H9 (cell line): Measurements from ENCODE around the gene MYL10. TPM values are rescaled to one million over a fixed set of nuclear protein-coding genes. Genes with fewer than 3 reads are reported as not detected.

Source experiments
- DNase-seq: peaks from one replicate; pipeline ENCODE4 v3.0.0-alpha.2; 2017
- H2AFZ ChIP-seq: one replicate; pipeline ENCODE4 v1.6.1; 2013; ENCODE audit warnings: mild to moderate bottlenecking, low read length, control low read depth, moderate library complexity
- H2AK5ac ChIP-seq: 2 replicates; pipeline ENCODE4 v1.6.1; 2013; ENCODE audit warnings: low read length, control low read depth, mixed read lengths; ENCODE audit not compliant: insufficient read length
- H2BK120ac ChIP-seq: one replicate; pipeline ENCODE4 v1.6.1; 2013; ENCODE audit warnings: low read depth, mild to moderate bottlenecking, low read length, control low read depth, inconsistent platforms; ENCODE audit not compliant: poor library complexity, severe bottlenecking
- H2BK12ac ChIP-seq: 2 replicates; pipeline ENCODE4 v1.6.1; 2013; ENCODE audit warnings: low read length, control low read depth, mixed read lengths, low read depth; ENCODE audit not compliant: insufficient read length
- H2BK15ac ChIP-seq: 2 replicates; pipeline ENCODE4 v1.6.1; 2013; ENCODE audit warnings: low read depth, low read length, control low read depth
- H2BK20ac ChIP-seq: one replicate; pipeline ENCODE4 v1.6.1; 2013; ENCODE audit warnings: low read depth, mild to moderate bottlenecking, low read length, control low read depth, inconsistent platforms; ENCODE audit not compliant: poor library complexity, severe bottlenecking
- H2BK5ac ChIP-seq: 2 replicates; pipeline ENCODE4 v1.6.1; 2013; ENCODE audit warnings: low read length, control low read depth, mixed read lengths; ENCODE audit not compliant: insufficient read length
- H3K14ac ChIP-seq: 2 replicates; pipeline ENCODE4 v1.6.1; 2013; ENCODE audit warnings: low read length, control low read depth; ENCODE audit not compliant: insufficient read depth
- H3K18ac ChIP-seq: 2 replicates; pipeline ENCODE4 v1.6.1; 2013; ENCODE audit warnings: low read depth, mild to moderate bottlenecking, mixed read lengths, low read length, control low read depth; ENCODE audit not compliant: insufficient read length
- H3K23ac ChIP-seq: 2 replicates; pipeline ENCODE4 v1.6.1; 2013; ENCODE audit warnings: low read length, control low read depth, mixed read lengths, low read depth; ENCODE audit not compliant: insufficient read length
- H3K23me2 ChIP-seq: 2 replicates; pipeline ENCODE4 v1.6.1; 2013; ENCODE audit warnings: low read depth, mild to moderate bottlenecking, mixed read lengths, low read length, control low read depth; ENCODE audit not compliant: insufficient read length, poor library complexity, severe bottlenecking
- H3K27ac ChIP-seq: 2 replicates; pipeline ENCODE4 v1.5.1; 2013; ENCODE audit warnings: low read length, control low read depth, mixed read lengths, low read depth; ENCODE audit not compliant: insufficient read length
- H3K27me3 ChIP-seq: 2 replicates; pipeline ENCODE4 v1.6.1; 2013; ENCODE audit warnings: low read length, control low read depth, inconsistent platforms; ENCODE audit not compliant: insufficient read depth
- H3K4ac ChIP-seq: 2 replicates; pipeline ENCODE4 v1.6.1; 2013; ENCODE audit warnings: low read depth, mild to moderate bottlenecking, control low read depth, inconsistent platforms, low read length, moderate library complexity
- H3K4me1 ChIP-seq: 2 replicates; pipeline ENCODE4 v1.6.1; 2013; ENCODE audit warnings: low read length, control low read depth, inconsistent platforms; ENCODE audit not compliant: insufficient read depth
- H3K4me2 ChIP-seq: 2 replicates; pipeline ENCODE4 v1.6.1; 2013; ENCODE audit warnings: low read length, control low read depth, mixed read lengths; ENCODE audit not compliant: insufficient read length, insufficient read depth
- H3K56ac ChIP-seq: 2 replicates; pipeline ENCODE4 v1.6.1; 2013; ENCODE audit warnings: low read depth, mild to moderate bottlenecking, mixed read lengths, low read length, control low read depth; ENCODE audit not compliant: insufficient read length
- H3K79me1 ChIP-seq: 2 replicates; pipeline ENCODE4 v1.6.1; 2013; ENCODE audit warnings: low read depth, mild to moderate bottlenecking, moderate library complexity, low read length, control low read depth, inconsistent platforms; ENCODE audit not compliant: insufficient read depth, poor library complexity, severe bottlenecking
- H3K79me2 ChIP-seq: 2 replicates; pipeline ENCODE4 v1.6.1; 2013; ENCODE audit warnings: low read length, control low read depth, inconsistent platforms; ENCODE audit not compliant: insufficient read depth
- H3K9ac ChIP-seq: 2 replicates; pipeline ENCODE4 v1.6.1; 2013; ENCODE audit warnings: low read length, control low read depth, mixed read lengths; ENCODE audit not compliant: insufficient read length; ENCODE audit errors: extremely low read depth
- H3K9me3 ChIP-seq: one replicate; pipeline ENCODE4 v1.6.1; 2013; ENCODE audit warnings: low read depth, low read length, inconsistent platforms; ENCODE audit not compliant: control insufficient read depth
- H3T11ph ChIP-seq: one replicate; pipeline ENCODE4 v1.6.1; 2013; ENCODE audit warnings: mild to moderate bottlenecking, low read length, control low read depth, inconsistent platforms
- H4K20me1 ChIP-seq: one replicate; pipeline ENCODE4 v1.6.1; 2013; ENCODE audit not compliant: control insufficient read depth, insufficient read length, insufficient read depth
- H4K5ac ChIP-seq: 2 replicates; pipeline ENCODE4 v1.6.1; 2013; ENCODE audit warnings: low read depth, mild to moderate bottlenecking, mixed read lengths, low read length, control low read depth; ENCODE audit not compliant: insufficient read length
- H4K8ac ChIP-seq: replicated peaks from 2 replicates; pipeline ENCODE4 v1.6.1; 2013; ENCODE audit warnings: low read length, control low read depth, mixed read lengths, low read depth; ENCODE audit not compliant: insufficient read length
- H4K91ac ChIP-seq: 2 replicates; pipeline ENCODE4 v1.6.1; 2013; ENCODE audit warnings: low read depth, mild to moderate bottlenecking, moderate library complexity, mixed read lengths, low read length, control low read depth; ENCODE audit not compliant: insufficient read length
- H3K27ac Mint-ChIP-seq, 3 experiments: 2 replicates in 2 of 3; 3 replicates in 1 of 3; pipeline ENCODE4 v1.8.0; 2020 to 2021; ENCODE audit warnings: mixed read lengths in 3 of 3, mild to moderate bottlenecking in 1 of 3, moderate library complexity in 1 of 3
- H3K27me3 Mint-ChIP-seq: 2 replicates; pipeline ENCODE4 v1.8.0; 2021; ENCODE audit warnings: low read depth, mild to moderate bottlenecking, moderate library complexity, mixed read lengths
- H3K36me3 Mint-ChIP-seq, 3 experiments: 2 replicates in 2 of 3; 3 replicates in 1 of 3; pipeline ENCODE4 v1.8.0; 2020 to 2021; ENCODE audit warnings: low read depth in 3 of 3, mixed read lengths in 3 of 3; ENCODE audit not compliant: insufficient read depth in 1 of 3
- H3K4me1 Mint-ChIP-seq, 2 experiments: 2 replicates each; pipeline ENCODE4 v1.8.0; 2020; ENCODE audit warnings: mixed read lengths in 2 of 2
- H3K4me3 Mint-ChIP-seq, 2 experiments: 2 replicates in 1 of 2; 3 replicates in 1 of 2; pipeline ENCODE4 v1.8.0; 2020 to 2021; ENCODE audit warnings: mild to moderate bottlenecking in 2 of 2, mixed read lengths in 2 of 2, moderate library complexity in 1 of 2
- H3K9me3 Mint-ChIP-seq, 2 experiments: 2 replicates in 1 of 2; 3 replicates in 1 of 2; pipeline ENCODE4 v1.8.0; 2020; ENCODE audit warnings: mild to moderate bottlenecking in 2 of 2, mixed read lengths in 2 of 2, moderate library complexity in 1 of 2
- CTCF ChIP-seq: fragments of 200-600 bp; sonication (generic); conservative IDR thresholded peaks from 3 replicates; pipeline ENCODE4 v1.8.0; 2021; ENCODE audit warnings: antibody characterized with exemption, mild to moderate bottlenecking
- WGBS: extraction: QIAGEN DNeasy Blood & Tissue Kit; methylation state at CpG from one replicate; pipeline ENCODE4 v1.1.7; 2013; ENCODE audit warnings: missing lambda C conversion rate, low lambda C conversion rate, mixed read lengths; ENCODE audit not compliant: insufficient read length; ENCODE audit errors: extremely low coverage; 5-methylcytosine and 5-hydroxymethylcytosine counted together
- total RNA-seq: library from RNA; stranded (reverse); gene quantifications from 2 replicates; pipeline ENCODE4 v1.2.1, GENCODE V29; 2021

MYL10 gene
- total RNA-seq, 1 experiment from 2014 or later, result 0.50 TPM

GRCh38 chr7:101576998-101577397, 52.1 kb downstream of the MYL10 start:
- no peak overlapping the region for H3K56ac ChIP-seq
- H3K9ac ChIP-seq, result no peak overlapping the region
- no peaks in the 10 kb centered on the region for H3K9me3 ChIP-seq
- no peak overlapping the region for H2BK120ac ChIP-seq
- H4K8ac ChIP-seq, result no peak overlapping the region
- peaks cover 15 to 21% (median 19%) of the 10 kb centered on the region in 3 experiments for H3K36me3 Mint-ChIP-seq
- no peak overlapping the region for H4K5ac ChIP-seq
- no peak overlapping the region for H2BK12ac ChIP-seq
- no peak overlapping the region for H3K4ac ChIP-seq
- H4K20me1 ChIP-seq, result no peaks in the 10 kb centered on the region
- no peaks in the 10 kb centered on the region for H3K27me3 ChIP-seq
- WGBS, result no CpG with 5 or more reads among the region's 3 CpGs
- no peak overlapping the region for H3K18ac ChIP-seq
- no peak overlapping the region for H3K4me2 ChIP-seq
- H3K27ac Mint-ChIP-seq, result no peak overlapping the region
- no peak overlapping the region for H2AFZ ChIP-seq
- no peak for TF ChIP-seq CTCF
- no peak overlapping the region for H3K14ac ChIP-seq
- H2BK15ac ChIP-seq, result no peak overlapping the region
- no peak overlapping the region for H3K4me3 Mint-ChIP-seq
- H3K23me2 ChIP-seq, result no peaks in the 10 kb centered on the region
- H2BK20ac ChIP-seq, result no peak overlapping the region
- H3K9me3 Mint-ChIP-seq, result peaks cover 25% of the 10 kb centered on the region in 2 experiments
- no peaks in the 10 kb centered on the region for H3K79me2 ChIP-seq
- H3T11ph ChIP-seq, result no peak overlapping the region
- H2BK5ac ChIP-seq, result no peak overlapping the region
- H3K4me1 ChIP-seq, result no peaks in the 10 kb centered on the region
- H3K27ac ChIP-seq, result no peak overlapping the region
- H3K27me3 Mint-ChIP-seq, result peaks cover 4% of the 10 kb centered on the region
- H3K4me1 Mint-ChIP-seq, result peaks cover 23 to 31% of the 10 kb centered on the region in 2 experiments
- H2AK5ac ChIP-seq, result no peak overlapping the region
- H3K23ac ChIP-seq, result no peak overlapping the region
- H3K79me1 ChIP-seq, result no peaks in the 10 kb centered on the region
- no peak overlapping the region for H4K91ac ChIP-seq
- peak; percentile 23 for DNase-seq
